ENCODE results near the gene MFSD6.

DNA sequence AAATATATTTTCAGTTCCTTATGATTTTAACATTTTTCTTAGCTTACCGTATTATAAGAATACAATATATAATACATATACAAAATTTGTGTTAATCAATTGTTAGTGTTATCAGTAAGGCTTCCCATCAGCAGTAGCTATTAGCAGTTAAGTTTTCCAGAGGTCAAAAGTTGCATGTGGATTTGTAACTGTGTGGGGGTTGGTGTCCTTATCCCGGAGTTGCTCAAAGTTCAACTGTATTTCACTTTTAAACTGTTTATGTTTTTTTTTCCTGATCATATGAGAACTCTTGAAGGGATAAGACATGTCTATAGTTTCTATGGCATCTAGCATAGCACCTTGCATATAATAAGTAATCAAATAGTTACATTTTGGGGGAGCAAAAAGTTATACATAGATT is 11.9 kb upstream of the MFSD6 start:
- TF ChIP-seq POLR2A (IDR thresholded peaks at IDR 0.05; ENCODE audit: low read length), result no peak
- TF ChIP-seq GATA1 (IDR thresholded peaks at IDR 0.05; ENCODE audit: low read depth, low read length), result no peak
